Caco-2 (cell line): ENCODE data around the gene TMTC2. TPM values are rescaled to one million over a fixed set of nuclear protein-coding genes. Genes with fewer than 3 reads are reported as not detected.

Experiments used
- BruUV-seq: library from RNA; stranded (reverse); fragments of 400-500 nt; replicated peaks from 2 replicates; lab custom pipeline; 2021; lab: Mats Ljungman, UMichigan
- CTCF ChIA-PET: fragments of 300-600 bp; sonication (Branson Sonifier 250); formaldehyde crosslinking; loops from one replicate; lab custom pipeline; 2022; ENCODE audit warnings: antibody characterized with exemption; lab: Charles Lee
- POLR2A ChIA-PET: fragments of 300-600 bp; sonication (Branson Sonifier 250); formaldehyde crosslinking; loops from one replicate; lab custom pipeline; 2022; ENCODE audit warnings: antibody characterized with exemption; lab: Charles Lee
- DNase-seq, 2 experiments: peaks; one replicate each; pipeline versions ENCODE4 v3.0.0 to v3.0.0-alpha.2; 2020 to 2022
- H3K27me3 ChIP-seq: replicated peaks from 2 replicates; pipeline ENCODE4 v1.6.0; 2011; ENCODE audit warnings: low read length; ENCODE audit not compliant: control insufficient read depth, insufficient read depth
- H3K36me3 ChIP-seq: 2 replicates; pipeline ENCODE4 v1.5.1; 2011; ENCODE audit warnings: low read length; ENCODE audit not compliant: control insufficient read depth, insufficient read depth
- H3K4me1 ChIP-seq: fragments of 250-450 bp; sonication (Bioruptor Pico); 2 replicates; pipeline ENCODE4 v1.5.1; 2020; ENCODE audit warnings: mild to moderate bottlenecking
- H3K4me3 ChIP-seq: 2 replicates; pipeline ENCODE4 v1.5.1; 2011; ENCODE audit warnings: low read depth, mild to moderate bottlenecking, control low read depth, low read length
- H3K9me3 ChIP-seq: fragments of 250-450 bp; sonication (Bioruptor Pico); 2 replicates; pipeline ENCODE4 v1.5.1; 2020; ENCODE audit warnings: mild to moderate bottlenecking, moderate library complexity
- H3K27ac Mint-ChIP-seq: one replicate; pipeline ENCODE4 v1.8.0; 2022; ENCODE audit warnings: mixed read lengths; ENCODE audit not compliant: unreplicated experiment
- H3K27me3 Mint-ChIP-seq: one replicate; pipeline ENCODE4 v1.8.0; 2022; ENCODE audit warnings: mixed read lengths; ENCODE audit not compliant: insufficient read depth, unreplicated experiment
- H3K36me3 Mint-ChIP-seq: one replicate; pipeline ENCODE4 v1.8.0; 2022; ENCODE audit warnings: mild to moderate bottlenecking, mixed read lengths; ENCODE audit not compliant: insufficient read depth, unreplicated experiment
- H3K4me1 Mint-ChIP-seq: one replicate; pipeline ENCODE4 v1.8.0; 2022; ENCODE audit warnings: low read depth, mixed read lengths; ENCODE audit not compliant: unreplicated experiment
- H3K4me3 Mint-ChIP-seq: one replicate; pipeline ENCODE4 v1.8.0; 2022; ENCODE audit warnings: mild to moderate bottlenecking, moderate library complexity, mixed read lengths; ENCODE audit not compliant: unreplicated experiment
- H3K9me3 Mint-ChIP-seq: one replicate; pipeline ENCODE4 v1.8.0; 2022; ENCODE audit warnings: mixed read lengths; ENCODE audit not compliant: unreplicated experiment
- CTCF ChIP-seq, 2 experiments: fragments of 200-600 bp in 1 of 2; IDR thresholded peaks; 1 replicate in 1 of 2; 2 replicates in 1 of 2; pipeline versions ENCODE4 v1.5.1 to v1.8.0; 2011 to 2022; ENCODE audit warnings: antibody characterized with exemption in 1 of 2, control low read depth in 1 of 2, inconsistent platforms in 1 of 2, low read depth in 1 of 2, low read length in 1 of 2, mild to moderate bottlenecking in 1 of 2, moderate library complexity in 1 of 2; ENCODE audit not compliant: insufficient read depth in 1 of 2, severe bottlenecking in 1 of 2, unreplicated experiment in 1 of 2
- intact Hi-C: fragments of 100-400 bp; cut with micrococcal nuclease; formaldehyde crosslinking; loops from one replicate; pipeline ENCODE4 v1.10.0; 2022; ENCODE audit not compliant: unreplicated experiment
- total RNA-seq: library from RNA; stranded (reverse); gene quantifications from 2 replicates; pipeline ENCODE4 v1.2.3, GENCODE V29; 2022

TMTC2 gene
- total RNA-seq, 1 experiment from 2014 or later, result 2.2 TPM

- H3K9me3 ChIP-seq, result no peaks in the 10 kb centered on the region
- Mint-ChIP-seq H3K9me3 (no peaks in the 10 kb centered on the region), H3K27me3 (no peaks in the 10 kb centered on the region), H3K4me1 (no peaks in the 10 kb centered on the region), H3K27ac (no peak overlapping the region), H3K4me3 (no peak overlapping the region), H3K36me3 (no peaks in the 10 kb centered on the region)
- no peaks in the 10 kb centered on the region for H3K27me3 ChIP-seq
- BruUV-seq, result no TSS peak
- ChIA-PET CTCF (no interaction called here), POLR2A (no interaction called here)
- H3K4me1 ChIP-seq, result no peaks in the 10 kb centered on the region
- no peak for TF ChIP-seq CTCF (IDR thresholded peaks at IDR 0.05; ENCODE audit: insufficient read depth in 1 of 2, low read depth in 1 of 2, low read length in 1 of 2, severe bottlenecking in 1 of 2, unreplicated experiment in 1 of 2)
- no peak overlapping the region for H3K4me3 ChIP-seq
- no peaks in the 10 kb centered on the region for H3K36me3 ChIP-seq
- DNase-seq, result no peak
- intact Hi-C loops, result no loop called here
Observed at GRCh38 chr12:82696543-82696942, 9.8 kb downstream of the TMTC2 start.

GRCh38 chr12:82698708-82699564 is 12.2 kb downstream of the TMTC2 start:
- no peak for TF ChIP-seq CTCF (IDR thresholded peaks at IDR 0.05; ENCODE audit: insufficient read depth in 1 of 2, low read depth in 1 of 2, low read length in 1 of 2, severe bottlenecking in 1 of 2, unreplicated experiment in 1 of 2)
- Mint-ChIP-seq H3K4me3 (no peak overlapping the region), H3K36me3 (no peaks in the 10 kb centered on the region), H3K4me1 (no peaks in the 10 kb centered on the region), H3K27me3 (no peaks in the 10 kb centered on the region), H3K9me3 (no peaks in the 10 kb centered on the region), H3K27ac (no peak overlapping the region)
- no peaks in the 10 kb centered on the region for H3K9me3 ChIP-seq
- no TSS peak for BruUV-seq
- CTCF ChIA-PET, result interaction anchor here (1.5 kb wide), 1 partner anchor 13 kb away, joined by 3 read pairs; the partner anchor contains the start of gene TMTC2
- intact Hi-C loops, result no loop called here
- POLR2A ChIA-PET, result no interaction called here
- H3K27me3 ChIP-seq, result no peaks in the 10 kb centered on the region
- DNase-seq, result no peak
- no peaks in the 10 kb centered on the region for H3K36me3 ChIP-seq
- no peak overlapping the region for H3K4me3 ChIP-seq
- no peaks in the 10 kb centered on the region for H3K4me1 ChIP-seq

GRCh38 chr12:82705774-82706173 is 19.1 kb downstream of the TMTC2 start:
- no peak overlapping the region for H3K27ac Mint-ChIP-seq
- no peaks in the 10 kb centered on the region for H3K27me3 ChIP-seq
- no peaks in the 10 kb centered on the region for H3K27me3 Mint-ChIP-seq
- no TSS peak for BruUV-seq
- no peaks in the 10 kb centered on the region for H3K9me3 ChIP-seq
- ChIA-PET CTCF (no interaction called here), POLR2A (no interaction called here)
- H3K4me1 Mint-ChIP-seq, result no peaks in the 10 kb centered on the region
- H3K4me3 Mint-ChIP-seq, result no peak overlapping the region
- no peak for DNase-seq
- no peaks in the 10 kb centered on the region for H3K36me3 Mint-ChIP-seq
- intact Hi-C loops, result no loop called here
- no peak overlapping the region for H3K4me3 ChIP-seq
- no peak for TF ChIP-seq CTCF (IDR thresholded peaks at IDR 0.05; ENCODE audit: insufficient read depth in 1 of 2, low read depth in 1 of 2, low read length in 1 of 2, severe bottlenecking in 1 of 2, unreplicated experiment in 1 of 2)
- no peaks in the 10 kb centered on the region for H3K9me3 Mint-ChIP-seq
- H3K4me1 ChIP-seq, result no peaks in the 10 kb centered on the region
- H3K36me3 ChIP-seq, result no peaks in the 10 kb centered on the region
